K562 (cell line): ENCODE results near the gene HOXC11. TPM values are rescaled to one million over a fixed set of nuclear protein-coding genes. Genes with fewer than 3 reads are reported as not detected.

Source experiments
- AFF1 ChIP-seq, 2 experiments: fragments of 450-650 bp; IDR thresholded peaks; 2 replicates each; pipeline ENCODE4 v1.6.1; 2018; ENCODE audit warnings: mild to moderate bottlenecking in 2 of 2, low read depth in 1 of 2; ENCODE audit not compliant: partially characterized antibody in 2 of 2
- AFF4 ChIP-seq: sonication (generic); formaldehyde crosslinking; IDR thresholded peaks from 2 replicates; pipeline ENCODE4 v1.8.0; 2023; ENCODE audit warnings: mild to moderate bottlenecking, missing genetic modification reagents
- CEBPB ChIP-seq: fragments of 450-650 bp; IDR thresholded peaks from 2 replicates; pipeline ENCODE4 v1.6.1; 2016; ENCODE audit warnings: missing genetic modification characterization, missing compliant biosample characterization
- HES1 ChIP-seq: fragments of 450-650 bp; IDR thresholded peaks from 2 replicates; pipeline ENCODE4 v1.6.1; 2016; ENCODE audit warnings: low read depth, mild to moderate bottlenecking, moderate library complexity
- JUN ChIP-seq, 2 experiments: sonication (generic) in 1 of 2; formaldehyde crosslinking in 1 of 2; IDR thresholded peaks; 2 replicates each; pipeline versions ENCODE4 v1.6.1 to v1.8.0; 2012 to 2022; ENCODE audit warnings: borderline replicate concordance in 2 of 2, mild to moderate bottlenecking in 2 of 2, improper control_type of control experiment in 1 of 2, low read depth in 1 of 2, low read length in 1 of 2, missing genetic modification reagents in 1 of 2
- PBX2 ChIP-seq, 2 experiments: IDR thresholded peaks in 1 of 2; conservative IDR thresholded peaks in 1 of 2; 2 replicates each; pipeline ENCODE4 v1.6.1; 2016; ENCODE audit warnings: low read depth in 2 of 2, mild to moderate bottlenecking in 1 of 2, missing compliant biosample characterization in 1 of 2, missing genetic modification characterization in 1 of 2, moderate library complexity in 1 of 2
- ZNF592 ChIP-seq: fragments of 450-650 bp; IDR thresholded peaks from 2 replicates; pipeline ENCODE4 v1.6.1; 2017; ENCODE audit warnings: antibody characterized with exemption, mild to moderate bottlenecking
- polyA plus RNA-seq, 8 experiments: library from polyadenylated mRNA; depleted of rRNA in 4 of 8; stranded (reverse) in 5 of 8; unstranded in 3 of 8; fragments of >200 nt; fragmentation: Nextera tagmentation in 2 of 8; fragmentation: Illumina TruSeq in 1 of 8; extraction: Ambion mirVana in 2 of 8; extraction: Trizol in 1 of 8; gene quantifications; 2 replicates each; pipeline versions ENCODE4 v1.2.1 to v1.2.3, GENCODE V29; 2011 to 2014; ENCODE audit warnings: inconsistent platforms in 1 of 8, missing spikeins in 1 of 8
- total RNA-seq, 7 experiments: library from RNA; depleted of rRNA in 6 of 7; stranded (reverse); fragments of >200 nt in 6 of 7; fragmentation: Illumina TruSeq in 2 of 7; extraction: Trizol in 2 of 7; gene quantifications; 2 replicates each; pipeline versions ENCODE4 v1.2.1 to v1.2.3, GENCODE V29; 2011 to 2021; ENCODE audit warnings: low replicate concordance in 1 of 7

HOXC11 gene
- total and polyA plus RNA-seq, 9 of the 15 experiments (the other 6 are each of a cell fraction or from before 2014, with no cell fraction given), result not detected

- TF ChIP-seq HES1, result no peak
- TF ChIP-seq ZNF592, result no peak
- TF ChIP-seq AFF1 (IDR thresholded peaks at IDR 0.05; ENCODE audit: low read depth in 1 of 2, partially characterized antibody in 2 of 2), result no peak
- TF ChIP-seq AFF4 (CRISPR knock-in tag), result no peak
- TF ChIP-seq PBX2 (CRISPR knock-in tag; IDR thresholded peaks at IDR 0.05; ENCODE audit: low read depth), result no peak
- TF ChIP-seq PBX2 (tag; conservative IDR thresholded peaks at IDR 0.05; ENCODE audit: low read depth), result no peak
- TF ChIP-seq JUN (IDR thresholded peaks at IDR 0.05; ENCODE audit: borderline replicate concordance, low read depth, low read length), result no peak
- TF ChIP-seq JUN (CRISPR knock-in tag; IDR thresholded peaks at IDR 0.05; ENCODE audit: borderline replicate concordance), result no peak
- TF ChIP-seq CEBPB (tag), result no peak
These were observed 27.7 kb upstream of the HOXC11 start (continued) for GRCh38 chr12:53944907-53945847.
